GM13976 (cell line): Measurements from ENCODE around the gene XXYLT1.

Experiments
- DNase-seq: peaks from one replicate; pipeline ENCODE4 v3.0.0; 2012; ENCODE audit warnings: low spot score
- CTCF ChIP-seq: IDR thresholded peaks from 2 replicates; pipeline ENCODE4 v1.5.1; 2012; ENCODE audit warnings: borderline replicate concordance, mild to moderate bottlenecking; ENCODE audit not compliant: insufficient read depth; ENCODE audit errors: extremely low read depth, missing control alignments, control extremely low read depth
- in situ Hi-C: fragments of 300-500 bp; cut with MboI; formaldehyde crosslinking; loops from one replicate; pipeline ENCODE4 v1.12.0; 2022; ENCODE audit warnings: low sequenced_read_pairs, mixed read lengths, inconsistent platforms; ENCODE audit not compliant: unreplicated experiment

Gene XXYLT1

GRCh38 chr3:195200010-195200822, 70.7 kb downstream of the XXYLT1 start:
- in situ Hi-C loops: no loop called here
- TF ChIP-seq CTCF: no peak
- no peak for DNase-seq

- no peak for TF ChIP-seq CTCF
- in situ Hi-C loops: no loop called here
- no peak for DNase-seq
Observed at GRCh38 chr3:195198426-195199346, 72.3 kb downstream of the XXYLT1 start.

GRCh38 chr3:195197765-195198425, 73.1 kb downstream of the XXYLT1 start:
- TF ChIP-seq CTCF: no peak
- in situ Hi-C loops: no loop called here
- DNase-seq: no peak

GRCh38 chr3:195196266-195196665, 74.7 kb downstream of the XXYLT1 start:
- no peak for DNase-seq
- no peak for TF ChIP-seq CTCF
- in situ Hi-C loops: no loop called here

GRCh38 chr3:195195321-195196209, 75.4 kb downstream of the XXYLT1 start:
- in situ Hi-C loops: no loop called here
- no peak for TF ChIP-seq CTCF
- DNase-seq: no peak

DNA sequence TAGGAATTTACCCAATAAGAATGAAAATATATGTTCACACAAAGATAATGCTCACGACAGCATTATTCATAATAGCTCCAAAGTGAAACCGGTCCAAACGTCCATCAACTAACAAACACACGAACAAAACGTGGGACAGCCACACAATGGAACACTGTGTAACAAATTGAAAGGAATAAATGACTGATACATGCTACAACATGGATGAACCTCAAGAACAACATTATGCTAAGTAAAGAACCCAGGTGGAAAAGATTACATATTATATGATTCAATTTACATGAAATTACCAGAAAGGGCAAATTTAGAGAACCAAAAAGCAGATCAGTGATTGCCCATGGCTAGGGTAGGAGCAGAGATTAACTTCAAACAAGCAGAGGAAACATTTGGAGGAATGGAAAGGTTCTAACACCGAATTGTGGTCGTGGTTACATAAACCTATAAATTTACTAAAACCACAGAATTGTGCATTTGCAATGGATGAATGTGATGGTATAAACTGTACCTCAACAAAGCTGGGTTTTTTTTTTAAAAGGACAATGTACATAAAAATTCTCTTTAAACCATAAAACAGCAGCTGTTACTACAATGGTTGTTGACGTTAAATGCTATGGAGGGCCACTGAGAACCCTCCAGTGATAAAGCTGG, 76.3 kb downstream of the XXYLT1 start:
- TF ChIP-seq CTCF: no peak
- DNase-seq: no peak
- in situ Hi-C loops: no loop called here
